GM23338 (cell line): ENCODE results near the gene SPAG16. TPM values are rescaled to one million over a fixed set of nuclear protein-coding genes. Genes with fewer than 3 reads are reported as not detected.

Experiments
- ATAC-seq: fragments of 200-7000 bp; cut with Tn5 transposase; 3 replicates; pipeline ENCODE4 v1.9.1; 2020
- DNase-seq: peaks from one replicate; pipeline ENCODE4 v3.0.0-alpha.2; 2015; ENCODE audit warnings: low spot score
- H2AFZ ChIP-seq: fragments of 200-600 bp; sonication (generic); 2 replicates; pipeline ENCODE4 v1.8.0; 2016; ENCODE audit warnings: antibody characterized with exemption, mild to moderate bottlenecking, moderate library complexity
- H3F3A ChIP-seq: fragments of 200-600 bp; sonication (generic); replicated peaks from 2 replicates; pipeline ENCODE4 v1.8.0; 2017; ENCODE audit warnings: antibody characterized with exemption, mixed run types, low read depth
- H3K27ac ChIP-seq: fragments of 200-600 bp; sonication (generic); 2 replicates; pipeline ENCODE4 v1.6.1; 2016; ENCODE audit warnings: low read depth
- H3K27me3 ChIP-seq: fragments of 200-600 bp; sonication (generic); 2 replicates; pipeline ENCODE4 v1.8.0; 2016; ENCODE audit warnings: mild to moderate bottlenecking, mixed run types, moderate library complexity; ENCODE audit not compliant: insufficient read depth
- H3K36me3 ChIP-seq: fragments of 200-600 bp; sonication (generic); 2 replicates; pipeline ENCODE4 v1.8.0; 2016; ENCODE audit warnings: mild to moderate bottlenecking; ENCODE audit not compliant: insufficient read depth
- H3K4me1 ChIP-seq: fragments of 200-600 bp; sonication (generic); 2 replicates; pipeline ENCODE4 v1.8.0; 2016; ENCODE audit warnings: mild to moderate bottlenecking, moderate library complexity; ENCODE audit not compliant: insufficient read depth
- H3K4me2 ChIP-seq: fragments of 200-600 bp; sonication (generic); 2 replicates; pipeline ENCODE4 v1.7.1; 2017; ENCODE audit warnings: mixed run types
- H3K4me3 ChIP-seq: fragments of 200-600 bp; sonication (generic); 2 replicates; pipeline ENCODE4 v1.6.1; 2016; ENCODE audit warnings: mixed run types
- H3K79me2 ChIP-seq: fragments of 200-600 bp; sonication (generic); replicated peaks from 2 replicates; pipeline ENCODE4 v1.8.0; 2017; ENCODE audit warnings: mild to moderate bottlenecking; ENCODE audit not compliant: insufficient read depth
- H3K9me2 ChIP-seq: fragments of 200-600 bp; sonication (generic); 2 replicates; pipeline ENCODE4 v1.8.0; 2017; ENCODE audit not compliant: insufficient read depth
- H4K20me1 ChIP-seq: fragments of 200-600 bp; sonication (generic); replicated peaks from 2 replicates; pipeline ENCODE4 v1.8.0; 2017; ENCODE audit warnings: mild to moderate bottlenecking; ENCODE audit not compliant: insufficient read depth
- H3K27ac Mint-ChIP-seq: 2 replicates; pipeline ENCODE4 v1.8.0; 2020; ENCODE audit warnings: inconsistent platforms, mild to moderate bottlenecking, moderate library complexity, mixed read lengths
- H3K27me3 Mint-ChIP-seq: 3 replicates; pipeline ENCODE4 v1.8.0; 2022; ENCODE audit warnings: low read depth, mild to moderate bottlenecking, moderate library complexity, mixed read lengths, inconsistent platforms; ENCODE audit not compliant: insufficient read depth, poor library complexity
- H3K36me3 Mint-ChIP-seq: 3 replicates; pipeline ENCODE4 v1.8.0; 2021; ENCODE audit warnings: low read depth, mild to moderate bottlenecking, inconsistent platforms, moderate library complexity, mixed read lengths
- H3K4me1 Mint-ChIP-seq: 3 replicates; pipeline ENCODE4 v1.8.0; 2020; ENCODE audit warnings: mild to moderate bottlenecking, inconsistent platforms, mixed read lengths
- H3K4me3 Mint-ChIP-seq: 3 replicates; pipeline ENCODE4 v1.8.0; 2021; ENCODE audit warnings: moderate library complexity, mild to moderate bottlenecking, inconsistent platforms, mixed read lengths
- H3K9me3 Mint-ChIP-seq: 3 replicates; pipeline ENCODE4 v1.8.0; 2020; ENCODE audit warnings: moderate library complexity, mild to moderate bottlenecking, inconsistent platforms, mixed read lengths
- CREB1 ChIP-seq: fragments of 250-450 bp; sonication (Bioruptor Pico); IDR thresholded peaks from 2 replicates; pipeline ENCODE4 v1.5.0; 2020; ENCODE audit warnings: low read depth, mild to moderate bottlenecking, moderate library complexity
- EZH2 ChIP-seq: fragments of 200-600 bp; sonication (generic); IDR thresholded peaks from one replicate; pipeline ENCODE4 v1.8.0; 2017; ENCODE audit warnings: antibody characterized with exemption, mild to moderate bottlenecking, low read depth; ENCODE audit not compliant: unreplicated experiment
- EZH2phosphoT487 ChIP-seq: fragments of 200-600 bp; sonication (generic); IDR thresholded peaks from one replicate; pipeline ENCODE4 v1.8.1; 2018; ENCODE audit warnings: antibody characterized with exemption; ENCODE audit not compliant: unreplicated experiment
- JUNB ChIP-seq: IDR thresholded peaks from one replicate; pipeline ENCODE4 v1.6.1; 2016; ENCODE audit warnings: antibody characterized with exemption; ENCODE audit not compliant: unreplicated experiment
- NANOG ChIP-seq: IDR thresholded peaks from 2 replicates; pipeline ENCODE4 v1.6.1; 2016; ENCODE audit warnings: antibody characterized with exemption, borderline replicate concordance
- POLR2AphosphoS5 ChIP-seq: IDR thresholded peaks from 2 replicates; pipeline ENCODE4 v1.6.1; 2016; ENCODE audit warnings: antibody characterized with exemption, low read depth
- STAT1 ChIP-seq: IDR thresholded peaks from one replicate; pipeline ENCODE4 v1.6.1; 2016; ENCODE audit warnings: antibody characterized with exemption; ENCODE audit not compliant: unreplicated experiment
- ZNF114 ChIP-seq: fragments of 250-450 bp; sonication (Bioruptor Pico); IDR thresholded peaks from 2 replicates; pipeline ENCODE4 v1.5.0; 2020; ENCODE audit warnings: mild to moderate bottlenecking, moderate library complexity
- ZNF331 ChIP-seq: fragments of 250-450 bp; sonication (Bioruptor Pico); IDR thresholded peaks from 2 replicates; pipeline ENCODE4 v1.5.0; 2020; ENCODE audit warnings: low read depth, mild to moderate bottlenecking, moderate library complexity
- polyA plus RNA-seq: library from polyadenylated mRNA; unstranded; fragments of >200 nt; fragmentation: Nextera tagmentation; extraction: Ambion mirVana; gene quantifications from 2 replicates; pipeline ENCODE4 v1.2.1, GENCODE V29; 2016
- total RNA-seq: library from RNA; depleted of rRNA; stranded (reverse); fragments of >200 nt; shearing (Covaris generic); gene quantifications from 2 replicates; pipeline ENCODE4 v1.2.3, GENCODE V29; 2014
- TF ChIP-seq, protein P1 (sequence below): IDR thresholded peaks from one replicate; pipeline ENCODE4 v1.6.1; 2018; ENCODE audit warnings: antibody characterized with exemption; ENCODE audit not compliant: unreplicated experiment
- TF ChIP-seq, protein P2 (sequence below): fragments of 250-450 bp; sonication (Bioruptor Pico); IDR thresholded peaks from 2 replicates; pipeline ENCODE4 v1.5.0; 2020; ENCODE audit warnings: mild to moderate bottlenecking, moderate library complexity
- TF ChIP-seq, protein P3 (sequence below), 2 experiments: fragments of 200-600 bp in 1 of 2; sonication (generic) in 1 of 2; conservative IDR thresholded peaks; 2 replicates each; pipeline versions ENCODE4 v1.5.1 to v1.6.1; 2016 to 2017; ENCODE audit warnings: antibody characterized with exemption in 2 of 2, low read depth in 2 of 2, mild to moderate bottlenecking in 2 of 2, moderate library complexity in 1 of 2
- TF ChIP-seq, protein P4 (sequence below): IDR thresholded peaks from 2 replicates; pipeline ENCODE4 v1.6.1; 2016; ENCODE audit warnings: antibody characterized with exemption

Gene SPAG16
- total and polyA plus RNA-seq, 2 experiments from 2014 or later: 19.7 to 47.8 TPM

DNA sequence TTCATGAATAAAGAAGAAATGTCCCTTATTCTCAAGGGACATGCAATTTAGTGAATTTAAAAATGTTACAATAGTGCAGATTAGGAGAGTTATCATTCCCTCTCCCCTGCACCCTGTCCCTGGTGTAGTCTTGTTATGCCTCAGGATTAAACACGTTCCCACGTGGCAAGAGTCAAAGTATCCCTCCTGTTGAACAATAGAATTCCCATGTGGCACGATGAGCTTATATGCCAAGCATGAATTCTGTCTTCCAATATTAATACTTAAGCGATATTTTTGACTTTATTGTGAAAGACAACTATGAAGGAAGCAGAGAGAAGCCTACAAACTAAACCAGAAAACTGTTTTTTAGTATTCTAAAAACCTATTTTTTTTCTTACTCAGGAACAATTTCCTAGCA is 36.7 kb upstream of the SPAG16 start:
- no peak overlapping the region for H3K4me3 Mint-ChIP-seq
- TF ChIP-seq EZH2 (no peak), ZNF114 (CRISPR knock-in tag) (no peak), CREB1 (CRISPR knock-in tag) (no peak), EZH2phosphoT487 (no peak), POLR2AphosphoS5 (no peak), STAT1 (no peak), JUNB (no peak), ZNF331 (CRISPR knock-in tag) (no peak), NANOG (no peak)
- TF ChIP-seq, protein P1, sequence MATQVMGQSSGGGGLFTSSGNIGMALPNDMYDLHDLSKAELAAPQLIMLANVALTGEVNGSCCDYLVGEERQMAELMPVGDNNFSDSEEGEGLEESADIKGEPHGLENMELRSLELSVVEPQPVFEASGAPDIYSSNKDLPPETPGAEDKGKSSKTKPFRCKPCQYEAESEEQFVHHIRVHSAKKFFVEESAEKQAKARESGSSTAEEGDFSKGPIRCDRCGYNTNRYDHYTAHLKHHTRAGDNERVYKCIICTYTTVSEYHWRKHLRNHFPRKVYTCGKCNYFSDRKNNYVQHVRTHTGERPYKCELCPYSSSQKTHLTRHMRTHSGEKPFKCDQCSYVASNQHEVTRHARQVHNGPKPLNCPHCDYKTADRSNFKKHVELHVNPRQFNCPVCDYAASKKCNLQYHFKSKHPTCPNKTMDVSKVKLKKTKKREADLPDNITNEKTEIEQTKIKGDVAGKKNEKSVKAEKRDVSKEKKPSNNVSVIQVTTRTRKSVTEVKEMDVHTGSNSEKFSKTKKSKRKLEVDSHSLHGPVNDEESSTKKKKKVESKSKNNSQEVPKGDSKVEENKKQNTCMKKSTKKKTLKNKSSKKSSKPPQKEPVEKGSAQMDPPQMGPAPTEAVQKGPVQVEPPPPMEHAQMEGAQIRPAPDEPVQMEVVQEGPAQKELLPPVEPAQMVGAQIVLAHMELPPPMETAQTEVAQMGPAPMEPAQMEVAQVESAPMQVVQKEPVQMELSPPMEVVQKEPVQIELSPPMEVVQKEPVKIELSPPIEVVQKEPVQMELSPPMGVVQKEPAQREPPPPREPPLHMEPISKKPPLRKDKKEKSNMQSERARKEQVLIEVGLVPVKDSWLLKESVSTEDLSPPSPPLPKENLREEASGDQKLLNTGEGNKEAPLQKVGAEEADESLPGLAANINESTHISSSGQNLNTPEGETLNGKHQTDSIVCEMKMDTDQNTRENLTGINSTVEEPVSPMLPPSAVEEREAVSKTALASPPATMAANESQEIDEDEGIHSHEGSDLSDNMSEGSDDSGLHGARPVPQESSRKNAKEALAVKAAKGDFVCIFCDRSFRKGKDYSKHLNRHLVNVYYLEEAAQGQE: no peak
- TF ChIP-seq, protein P2, sequence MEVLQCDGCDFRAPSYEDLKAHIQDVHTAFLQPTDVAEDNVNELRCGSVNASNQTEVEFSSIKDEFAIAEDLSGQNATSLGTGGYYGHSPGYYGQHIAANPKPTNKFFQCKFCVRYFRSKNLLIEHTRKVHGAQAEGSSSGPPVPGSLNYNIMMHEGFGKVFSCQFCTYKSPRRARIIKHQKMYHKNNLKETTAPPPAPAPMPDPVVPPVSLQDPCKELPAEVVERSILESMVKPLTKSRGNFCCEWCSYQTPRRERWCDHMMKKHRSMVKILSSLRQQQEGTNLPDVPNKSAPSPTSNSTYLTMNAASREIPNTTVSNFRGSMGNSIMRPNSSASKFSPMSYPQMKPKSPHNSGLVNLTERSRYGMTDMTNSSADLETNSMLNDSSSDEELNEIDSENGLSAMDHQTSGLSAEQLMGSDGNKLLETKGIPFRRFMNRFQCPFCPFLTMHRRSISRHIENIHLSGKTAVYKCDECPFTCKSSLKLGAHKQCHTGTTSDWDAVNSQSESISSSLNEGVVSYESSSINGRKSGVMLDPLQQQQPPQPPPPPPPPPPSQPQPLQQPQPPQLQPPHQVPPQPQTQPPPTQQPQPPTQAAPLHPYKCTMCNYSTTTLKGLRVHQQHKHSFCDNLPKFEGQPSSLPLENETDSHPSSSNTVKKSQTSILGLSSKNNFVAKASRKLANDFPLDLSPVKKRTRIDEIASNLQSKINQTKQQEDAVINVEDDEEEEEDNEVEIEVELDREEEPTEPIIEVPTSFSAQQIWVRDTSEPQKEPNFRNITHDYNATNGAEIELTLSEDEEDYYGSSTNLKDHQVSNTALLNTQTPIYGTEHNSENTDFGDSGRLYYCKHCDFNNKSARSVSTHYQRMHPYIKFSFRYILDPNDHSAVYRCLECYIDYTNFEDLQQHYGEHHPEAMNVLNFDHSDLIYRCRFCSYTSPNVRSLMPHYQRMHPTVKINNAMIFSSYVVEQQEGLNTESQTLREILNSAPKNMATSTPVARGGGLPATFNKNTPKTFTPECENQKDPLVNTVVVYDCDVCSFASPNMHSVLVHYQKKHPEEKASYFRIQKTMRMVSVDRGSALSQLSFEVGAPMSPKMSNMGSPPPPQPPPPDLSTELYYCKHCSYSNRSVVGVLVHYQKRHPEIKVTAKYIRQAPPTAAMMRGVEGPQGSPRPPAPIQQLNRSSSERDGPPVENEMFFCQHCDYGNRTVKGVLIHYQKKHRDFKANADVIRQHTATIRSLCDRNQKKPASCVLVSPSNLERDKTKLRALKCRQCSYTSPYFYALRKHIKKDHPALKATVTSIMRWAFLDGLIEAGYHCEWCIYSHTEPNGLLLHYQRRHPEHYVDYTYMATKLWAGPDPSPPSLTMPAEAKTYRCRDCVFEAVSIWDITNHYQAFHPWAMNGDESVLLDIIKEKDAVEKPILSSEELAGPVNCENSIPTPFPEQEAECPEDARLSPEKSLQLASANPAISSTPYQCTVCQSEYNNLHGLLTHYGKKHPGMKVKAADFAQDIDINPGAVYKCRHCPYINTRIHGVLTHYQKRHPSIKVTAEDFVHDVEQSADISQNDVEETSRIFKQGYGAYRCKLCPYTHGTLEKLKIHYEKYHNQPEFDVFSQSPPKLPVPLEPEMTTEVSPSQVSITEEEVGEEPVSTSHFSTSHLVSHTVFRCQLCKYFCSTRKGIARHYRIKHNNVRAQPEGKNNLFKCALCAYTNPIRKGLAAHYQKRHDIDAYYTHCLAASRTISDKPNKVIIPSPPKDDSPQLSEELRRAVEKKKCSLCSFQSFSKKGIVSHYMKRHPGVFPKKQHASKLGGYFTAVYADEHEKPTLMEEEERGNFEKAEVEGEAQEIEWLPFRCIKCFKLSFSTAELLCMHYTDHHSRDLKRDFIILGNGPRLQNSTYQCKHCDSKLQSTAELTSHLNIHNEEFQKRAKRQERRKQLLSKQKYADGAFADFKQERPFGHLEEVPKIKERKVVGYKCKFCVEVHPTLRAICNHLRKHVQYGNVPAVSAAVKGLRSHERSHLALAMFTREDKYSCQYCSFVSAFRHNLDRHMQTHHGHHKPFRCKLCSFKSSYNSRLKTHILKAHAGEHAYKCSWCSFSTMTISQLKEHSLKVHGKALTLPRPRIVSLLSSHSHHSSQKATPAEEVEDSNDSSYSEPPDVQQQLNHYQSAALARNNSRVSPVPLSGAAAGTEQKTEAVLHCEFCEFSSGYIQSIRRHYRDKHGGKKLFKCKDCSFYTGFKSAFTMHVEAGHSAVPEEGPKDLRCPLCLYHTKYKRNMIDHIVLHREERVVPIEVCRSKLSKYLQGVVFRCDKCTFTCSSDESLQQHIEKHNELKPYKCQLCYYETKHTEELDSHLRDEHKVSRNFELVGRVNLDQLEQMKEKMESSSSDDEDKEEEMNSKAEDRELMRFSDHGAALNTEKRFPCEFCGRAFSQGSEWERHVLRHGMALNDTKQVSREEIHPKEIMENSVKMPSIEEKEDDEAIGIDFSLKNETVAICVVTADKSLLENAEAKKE (CRISPR knock-in tag): no peak
- TF ChIP-seq, protein P3, sequence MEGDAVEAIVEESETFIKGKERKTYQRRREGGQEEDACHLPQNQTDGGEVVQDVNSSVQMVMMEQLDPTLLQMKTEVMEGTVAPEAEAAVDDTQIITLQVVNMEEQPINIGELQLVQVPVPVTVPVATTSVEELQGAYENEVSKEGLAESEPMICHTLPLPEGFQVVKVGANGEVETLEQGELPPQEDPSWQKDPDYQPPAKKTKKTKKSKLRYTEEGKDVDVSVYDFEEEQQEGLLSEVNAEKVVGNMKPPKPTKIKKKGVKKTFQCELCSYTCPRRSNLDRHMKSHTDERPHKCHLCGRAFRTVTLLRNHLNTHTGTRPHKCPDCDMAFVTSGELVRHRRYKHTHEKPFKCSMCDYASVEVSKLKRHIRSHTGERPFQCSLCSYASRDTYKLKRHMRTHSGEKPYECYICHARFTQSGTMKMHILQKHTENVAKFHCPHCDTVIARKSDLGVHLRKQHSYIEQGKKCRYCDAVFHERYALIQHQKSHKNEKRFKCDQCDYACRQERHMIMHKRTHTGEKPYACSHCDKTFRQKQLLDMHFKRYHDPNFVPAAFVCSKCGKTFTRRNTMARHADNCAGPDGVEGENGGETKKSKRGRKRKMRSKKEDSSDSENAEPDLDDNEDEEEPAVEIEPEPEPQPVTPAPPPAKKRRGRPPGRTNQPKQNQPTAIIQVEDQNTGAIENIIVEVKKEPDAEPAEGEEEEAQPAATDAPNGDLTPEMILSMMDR (conservative IDR thresholded peaks at IDR 0.05; ENCODE audit: low read depth in 2 of 2): no peak
- TF ChIP-seq, protein P4, sequence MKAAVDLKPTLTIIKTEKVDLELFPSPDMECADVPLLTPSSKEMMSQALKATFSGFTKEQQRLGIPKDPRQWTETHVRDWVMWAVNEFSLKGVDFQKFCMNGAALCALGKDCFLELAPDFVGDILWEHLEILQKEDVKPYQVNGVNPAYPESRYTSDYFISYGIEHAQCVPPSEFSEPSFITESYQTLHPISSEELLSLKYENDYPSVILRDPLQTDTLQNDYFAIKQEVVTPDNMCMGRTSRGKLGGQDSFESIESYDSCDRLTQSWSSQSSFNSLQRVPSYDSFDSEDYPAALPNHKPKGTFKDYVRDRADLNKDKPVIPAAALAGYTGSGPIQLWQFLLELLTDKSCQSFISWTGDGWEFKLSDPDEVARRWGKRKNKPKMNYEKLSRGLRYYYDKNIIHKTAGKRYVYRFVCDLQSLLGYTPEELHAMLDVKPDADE: no peak
- Histone ChIP-seq H3K27ac (no peak overlapping the region), H3K4me3 (no peak overlapping the region), H3K4me1 (peaks cover 8% of the 10 kb centered on the region), H3K79me2 (no peaks in the 10 kb centered on the region), H3K36me3 (no peaks in the 10 kb centered on the region), H4K20me1 (no peaks in the 10 kb centered on the region), H3K4me2 (no peak overlapping the region), H3K9me2 (no peaks in the 10 kb centered on the region), H3K27me3 (no peaks in the 10 kb centered on the region), H3F3A (no peaks in the 10 kb centered on the region), H2AFZ (no peak overlapping the region)
- no peak overlapping the region for H3K27ac Mint-ChIP-seq
- H3K27me3 Mint-ChIP-seq: no peaks in the 10 kb centered on the region
- ATAC-seq: no peak
- H3K4me1 Mint-ChIP-seq: peaks cover 18% of the 10 kb centered on the region
- H3K36me3 Mint-ChIP-seq: no peaks in the 10 kb centered on the region
- no peaks in the 10 kb centered on the region for H3K9me3 Mint-ChIP-seq
- no peak for DNase-seq
